ENCODE measurements around the gene PPM1H.

- TF ChIP-seq, protein P1, sequence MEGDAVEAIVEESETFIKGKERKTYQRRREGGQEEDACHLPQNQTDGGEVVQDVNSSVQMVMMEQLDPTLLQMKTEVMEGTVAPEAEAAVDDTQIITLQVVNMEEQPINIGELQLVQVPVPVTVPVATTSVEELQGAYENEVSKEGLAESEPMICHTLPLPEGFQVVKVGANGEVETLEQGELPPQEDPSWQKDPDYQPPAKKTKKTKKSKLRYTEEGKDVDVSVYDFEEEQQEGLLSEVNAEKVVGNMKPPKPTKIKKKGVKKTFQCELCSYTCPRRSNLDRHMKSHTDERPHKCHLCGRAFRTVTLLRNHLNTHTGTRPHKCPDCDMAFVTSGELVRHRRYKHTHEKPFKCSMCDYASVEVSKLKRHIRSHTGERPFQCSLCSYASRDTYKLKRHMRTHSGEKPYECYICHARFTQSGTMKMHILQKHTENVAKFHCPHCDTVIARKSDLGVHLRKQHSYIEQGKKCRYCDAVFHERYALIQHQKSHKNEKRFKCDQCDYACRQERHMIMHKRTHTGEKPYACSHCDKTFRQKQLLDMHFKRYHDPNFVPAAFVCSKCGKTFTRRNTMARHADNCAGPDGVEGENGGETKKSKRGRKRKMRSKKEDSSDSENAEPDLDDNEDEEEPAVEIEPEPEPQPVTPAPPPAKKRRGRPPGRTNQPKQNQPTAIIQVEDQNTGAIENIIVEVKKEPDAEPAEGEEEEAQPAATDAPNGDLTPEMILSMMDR (IDR thresholded peaks at IDR 0.05), result no peak
- TF ChIP-seq POLR2AphosphoS5 (IDR thresholded peaks at IDR 0.05; ENCODE audit: insufficient read depth in 1 of 2, low read depth in 1 of 2) (no peak), POLR2A (IDR thresholded peaks at IDR 0.05) (no peak)
These were observed 203.7 kb downstream of the PPM1H start for GRCh38 chr12:62731055-62731820.

All from vagina (tissue), 2 donors.